ENCODE results near the gene PRXL2A.

PRXL2A gene

DNA sequence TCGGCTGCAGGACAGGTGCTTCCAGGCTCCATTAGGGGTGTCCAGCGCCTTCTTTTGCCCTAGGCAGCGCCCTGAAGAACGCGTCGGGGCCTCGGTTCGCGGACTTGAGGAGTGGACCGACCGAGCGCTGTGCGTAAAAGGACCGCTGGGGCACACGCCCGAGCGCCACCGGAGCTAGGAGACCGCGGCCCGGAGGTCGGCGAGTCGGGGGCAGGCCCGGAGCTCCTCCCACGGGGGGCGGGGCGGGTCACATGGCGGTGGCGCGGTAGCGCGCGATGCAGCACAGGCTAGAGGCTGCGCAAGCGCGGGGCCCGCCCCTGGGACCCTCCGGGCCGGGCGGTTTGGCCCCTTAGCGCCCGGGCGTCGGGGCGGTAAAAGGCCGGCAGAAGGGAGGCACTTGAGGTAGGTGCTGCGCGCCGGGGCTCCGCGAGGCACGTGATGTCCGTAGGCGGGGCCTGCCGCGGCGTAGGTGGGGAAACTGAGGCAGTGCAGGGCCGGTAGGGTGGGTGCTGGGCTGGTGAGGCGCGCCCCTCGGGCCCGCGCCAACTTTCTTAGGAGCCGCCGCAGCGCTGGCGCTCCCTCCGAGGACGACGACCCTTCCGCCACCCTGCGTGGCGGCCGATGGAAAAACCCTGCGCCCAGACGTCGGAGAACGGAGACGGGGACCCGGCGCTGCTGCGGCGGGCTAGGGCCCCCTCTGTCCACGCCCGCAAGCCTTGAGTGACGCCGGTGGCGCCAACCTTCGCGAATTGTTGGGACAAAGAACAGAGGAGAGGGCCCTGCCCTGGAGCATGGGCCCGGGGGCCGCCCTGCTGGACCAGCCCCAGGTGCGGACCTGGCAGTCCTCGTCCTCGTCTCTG, at the start of gene PRXL2A (continued):
- TF ChIP-seq ZNF658 (tag by site-specific recombination; IDR thresholded peaks at IDR 0.05) (no peak), PRDM2 (tag by site-specific recombination; IDR thresholded peaks at IDR 0.05; ENCODE audit: borderline replicate concordance) (no peak), BCL11A (tag by site-specific recombination; IDR thresholded peaks at IDR 0.05; ENCODE audit: low read depth) (no peak), ZSCAN23 (tag by site-specific recombination; IDR thresholded peaks at IDR 0.05) (no peak), ZNF580 (tag by site-specific recombination; IDR thresholded peaks at IDR 0.05) (0 out of 2 replicates have a peak, but pooled peaks have one; percentile 41), HOXC10 (CRISPR knock-in tag; IDR thresholded peaks at IDR 0.05) (no peak), ZNF146 (tag by site-specific recombination; IDR thresholded peaks at IDR 0.05) (no peak), ZNF19 (tag by site-specific recombination; IDR thresholded peaks at IDR 0.05; ENCODE audit: low read depth) (no peak), ZNF544 (tag by site-specific recombination; IDR thresholded peaks at IDR 0.05) (no peak), ZNF311 (tag by site-specific recombination; IDR thresholded peaks at IDR 0.05; ENCODE audit: borderline replicate concordance) (no peak), ZNF24 (tag by site-specific recombination; IDR thresholded peaks at IDR 0.05) (no peak), ZNF274 (IDR thresholded peaks at IDR 0.05; ENCODE audit: low read length) (no peak), ZNF274 (tag by site-specific recombination; IDR thresholded peaks at IDR 0.05; ENCODE audit: borderline replicate concordance) (no peak), ZNF692 (tag by site-specific recombination; IDR thresholded peaks at IDR 0.05) (peak; percentile 52), ZBTB49 (tag by site-specific recombination; IDR thresholded peaks at IDR 0.05; ENCODE audit: low read depth) (no peak), ZBTB17 (tag by site-specific recombination; IDR thresholded peaks at IDR 0.05) (peak; percentile 21; the same call in 1 of the 2 replicates), ZNF174 (tag by site-specific recombination; IDR thresholded peaks at IDR 0.05) (no peak), ZNF202 (tag by site-specific recombination; IDR thresholded peaks at IDR 0.05; ENCODE audit: borderline replicate concordance) (no peak), FEZF1 (tag by site-specific recombination; IDR thresholded peaks at IDR 0.05) (no peak), ZNF626 (tag by site-specific recombination; IDR thresholded peaks at IDR 0.05) (no peak), ZNF214 (tag by site-specific recombination; IDR thresholded peaks at IDR 0.05; ENCODE audit: borderline replicate concordance) (no peak), ZNF416 (tag by site-specific recombination; IDR thresholded peaks at IDR 0.05) (no peak), ZNF239 (tag by site-specific recombination; IDR thresholded peaks at IDR 0.05) (no peak), ZNF596 (tag by site-specific recombination; IDR thresholded peaks at IDR 0.05) (no peak), KLF7 (tag by site-specific recombination; IDR thresholded peaks at IDR 0.05; ENCODE audit: borderline replicate concordance) (no peak)
- TF ChIP-seq, protein P1, sequence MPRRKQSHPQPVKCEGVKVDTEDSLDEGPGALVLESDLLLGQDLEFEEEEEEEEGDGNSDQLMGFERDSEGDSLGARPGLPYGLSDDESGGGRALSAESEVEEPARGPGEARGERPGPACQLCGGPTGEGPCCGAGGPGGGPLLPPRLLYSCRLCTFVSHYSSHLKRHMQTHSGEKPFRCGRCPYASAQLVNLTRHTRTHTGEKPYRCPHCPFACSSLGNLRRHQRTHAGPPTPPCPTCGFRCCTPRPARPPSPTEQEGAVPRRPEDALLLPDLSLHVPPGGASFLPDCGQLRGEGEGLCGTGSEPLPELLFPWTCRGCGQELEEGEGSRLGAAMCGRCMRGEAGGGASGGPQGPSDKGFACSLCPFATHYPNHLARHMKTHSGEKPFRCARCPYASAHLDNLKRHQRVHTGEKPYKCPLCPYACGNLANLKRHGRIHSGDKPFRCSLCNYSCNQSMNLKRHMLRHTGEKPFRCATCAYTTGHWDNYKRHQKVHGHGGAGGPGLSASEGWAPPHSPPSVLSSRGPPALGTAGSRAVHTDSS (tag by site-specific recombination; IDR thresholded peaks at IDR 0.05), result no peak
- TF ChIP-seq, protein P2, sequence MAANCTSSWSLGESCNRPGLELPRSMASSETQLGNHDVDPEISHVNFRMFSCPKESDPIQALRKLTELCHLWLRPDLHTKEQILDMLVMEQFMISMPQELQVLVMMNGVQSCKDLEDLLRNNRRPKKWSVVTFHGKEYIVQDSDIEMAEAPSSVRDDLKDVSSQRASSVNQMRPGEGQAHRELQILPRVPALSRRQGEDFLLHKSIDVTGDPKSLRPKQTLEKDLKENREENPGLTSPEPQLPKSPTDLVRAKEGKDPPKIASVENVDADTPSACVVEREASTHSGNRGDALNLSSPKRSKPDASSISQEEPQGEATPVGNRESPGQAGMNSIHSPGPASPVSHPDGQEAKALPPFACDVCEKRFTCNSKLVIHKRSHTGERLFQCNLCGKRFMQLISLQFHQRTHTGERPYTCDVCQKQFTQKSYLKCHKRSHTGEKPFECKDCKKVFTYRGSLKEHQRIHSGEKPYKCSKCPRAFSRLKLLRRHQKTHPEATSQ (tag by site-specific recombination; IDR thresholded peaks at IDR 0.05), result no peak
